Mesangial cell (primary cell): ENCODE results near the gene SARNP. TPM values are rescaled to one million over a fixed set of nuclear protein-coding genes. Genes with fewer than 3 reads are reported as not detected.

ENCODE experiments used
- total RNA-seq: library from RNA; depleted of rRNA; stranded (reverse); fragments of >200 nt; gene quantifications from 2 replicates; pipeline ENCODE4 v1.2.3, GENCODE V29; 2015

The SARNP gene, protein sequence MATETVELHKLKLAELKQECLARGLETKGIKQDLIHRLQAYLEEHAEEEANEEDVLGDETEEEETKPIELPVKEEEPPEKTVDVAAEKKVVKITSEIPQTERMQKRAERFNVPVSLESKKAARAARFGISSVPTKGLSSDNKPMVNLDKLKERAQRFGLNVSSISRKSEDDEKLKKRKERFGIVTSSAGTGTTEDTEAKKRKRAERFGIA
- total RNA-seq = 36.6 and 49.7 TPM in 2 replicates

DNA sequence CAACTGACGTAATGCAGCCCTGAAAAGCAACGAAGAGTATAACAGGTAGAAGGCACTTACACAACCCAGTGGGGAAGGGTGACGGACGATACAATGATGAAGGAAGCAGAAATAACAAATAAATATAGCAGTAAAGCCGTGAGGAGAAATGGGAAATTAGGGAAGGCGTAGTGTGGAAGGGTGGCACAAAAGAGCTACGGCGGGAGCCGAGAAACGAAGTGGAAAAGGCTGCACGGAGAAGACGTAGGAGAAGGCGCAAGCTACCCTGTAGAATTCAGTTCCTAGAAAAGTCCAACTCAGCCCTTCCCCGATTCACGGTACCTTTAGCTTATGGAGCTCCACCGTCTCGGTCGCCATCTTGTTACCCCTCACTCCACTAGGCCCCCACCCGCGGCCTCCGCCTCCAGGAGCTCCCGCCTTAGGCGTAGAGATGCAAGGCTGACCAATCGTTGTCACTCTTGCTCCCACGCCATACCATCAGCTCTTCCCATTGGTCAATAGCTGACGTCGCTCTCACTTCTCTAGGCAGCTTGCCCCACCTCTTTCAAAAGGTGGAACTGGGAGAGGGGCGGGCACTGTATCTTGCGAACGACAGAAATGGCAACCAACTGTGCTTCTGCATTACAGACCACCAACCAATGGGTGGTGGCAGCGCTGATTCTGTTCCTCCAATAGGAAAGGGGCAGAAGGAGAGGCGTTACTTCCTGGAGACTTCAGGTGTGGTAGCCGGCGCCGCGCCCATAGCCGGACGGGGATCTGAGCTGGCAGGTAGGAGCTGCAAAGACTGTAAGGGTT, at the start of gene SARNP, which contains the start of gene ORMDL2:
SARNP (minus strand) TSS at position 380 of the 795 bp plus-strand sequence; CDS start at position 357, 23 bp downstream.
ORMDL2 (plus strand) TSS at position 697 of the 795 bp plus-strand sequence. CDS start 959 bp downstream, outside the sequence.

DNA sequence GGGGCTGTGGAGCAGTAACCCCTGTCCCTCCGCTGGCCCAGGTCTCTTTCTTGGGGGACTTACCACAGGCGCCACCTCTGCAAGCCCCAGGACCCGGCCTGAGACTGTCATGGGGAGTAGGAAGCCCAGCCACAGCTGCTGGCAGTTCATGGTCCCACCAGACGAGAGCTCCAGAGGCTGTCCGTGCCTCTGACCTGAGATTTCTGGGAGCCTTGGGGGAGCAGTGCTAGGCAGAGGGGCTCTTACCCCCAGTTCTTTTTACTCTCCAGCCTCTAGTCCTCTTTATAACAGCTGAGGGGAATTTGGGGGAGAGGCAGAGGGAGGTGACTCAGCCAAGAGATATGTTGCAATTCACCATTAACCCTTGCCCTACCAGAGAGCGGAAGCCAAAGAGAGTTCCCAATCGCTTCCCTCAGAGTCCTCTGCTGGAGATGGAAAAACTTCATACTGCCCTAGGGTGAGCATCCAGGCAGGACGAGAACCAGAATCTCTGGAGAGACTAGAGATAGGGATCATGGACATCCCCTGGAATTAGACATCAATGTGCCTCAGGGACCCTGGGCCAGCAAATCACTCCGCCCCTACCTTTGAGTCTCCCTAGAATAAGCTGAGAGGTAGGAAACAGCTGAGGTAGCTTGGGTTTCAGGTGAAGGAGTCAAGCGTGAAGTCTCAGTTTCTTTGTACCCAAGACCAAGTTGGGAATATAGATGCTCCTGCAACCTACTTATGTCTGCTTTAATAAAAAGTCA, 25.3 kb upstream of the SARNP start, which contains the start of gene MMP19:
MMP19 (minus strand) TSS at position 256 of the 749 bp plus-strand sequence; CDS start at position 150, 106 bp downstream.

DNA sequence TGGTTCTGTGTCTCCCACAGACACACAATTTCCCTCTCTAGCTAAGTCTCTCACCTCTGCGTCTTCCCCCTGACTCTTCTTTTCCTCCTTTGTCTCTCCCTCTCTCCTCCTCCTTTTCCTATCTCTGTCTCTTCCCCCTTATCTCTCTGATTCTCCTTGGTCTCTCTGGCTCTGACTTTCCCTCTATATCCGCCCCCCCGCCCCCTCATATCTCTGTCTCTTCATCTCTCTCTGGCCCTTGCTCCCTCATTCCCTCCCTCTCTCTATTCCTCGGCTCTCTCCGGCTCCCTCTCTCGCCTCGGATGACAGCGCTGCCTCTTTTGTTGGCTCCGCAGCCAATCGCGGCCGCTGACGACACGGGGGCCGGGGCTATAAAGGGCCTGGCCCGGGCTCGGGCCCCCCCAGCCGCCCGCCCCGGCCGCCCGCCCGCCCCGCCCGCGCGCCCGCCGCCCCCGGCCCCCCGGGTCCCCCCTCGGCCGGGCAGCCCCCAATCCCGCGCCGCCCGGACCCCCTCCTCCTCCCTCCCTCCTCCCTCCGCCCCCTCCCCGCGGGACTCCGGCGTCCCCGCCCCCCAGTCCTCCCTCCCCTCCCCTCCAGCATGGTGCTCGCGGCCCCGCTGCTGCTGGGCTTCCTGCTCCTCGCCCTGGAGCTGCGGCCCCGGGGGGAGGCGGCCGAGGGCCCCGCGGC, 74.7 kb downstream of the SARNP start, which contains the start of gene GDF11:
GDF11 (plus strand) TSS at position 404 of the 687 bp plus-strand sequence; CDS start at position 599, 195 bp downstream.

DNA sequence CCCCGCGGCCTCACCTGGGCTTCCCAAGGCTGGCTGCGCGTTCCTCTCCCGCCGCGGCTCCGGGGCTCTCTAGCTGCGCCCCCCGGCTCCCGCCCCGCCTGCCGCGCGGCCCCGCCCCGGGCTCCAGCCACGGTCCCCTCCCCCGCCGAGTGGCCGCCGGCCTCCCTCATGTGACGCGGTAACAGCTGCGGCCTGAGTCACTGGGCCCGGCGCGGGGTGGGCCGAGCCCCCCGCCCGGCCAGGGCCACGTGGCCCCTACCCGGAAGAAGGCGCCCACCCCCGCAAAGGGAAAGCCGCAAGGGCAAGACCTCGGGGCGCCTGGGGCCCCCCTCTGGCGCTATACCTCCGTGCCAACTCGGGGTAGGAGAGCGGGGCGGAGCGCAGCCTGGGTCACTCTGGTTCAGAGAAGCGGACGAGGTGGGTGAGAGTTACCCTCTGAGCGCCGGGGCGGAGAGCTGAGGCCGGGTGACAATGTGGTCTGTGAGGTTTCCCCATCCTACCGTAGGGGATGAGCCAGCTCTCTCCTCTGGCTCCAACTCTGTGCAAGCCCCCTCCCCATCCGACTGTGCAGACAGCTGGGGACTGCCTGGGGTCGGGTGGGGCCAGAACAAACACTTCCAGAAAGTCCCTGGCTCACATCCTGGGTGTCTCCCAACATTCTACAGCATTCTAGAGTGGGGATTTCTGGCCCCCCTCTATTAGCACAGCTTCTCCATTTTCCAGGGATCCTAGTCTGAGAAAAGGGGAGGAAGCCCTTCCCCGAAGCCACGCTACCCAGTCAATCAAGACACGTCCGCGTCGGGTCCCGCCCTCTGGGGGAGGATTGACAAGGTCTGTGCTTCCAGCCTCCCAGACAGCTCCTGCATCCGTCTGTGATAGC, 88.3 kb downstream of the SARNP start, which contains the start of gene CD63:
CD63 (minus strand) TSS at position 71 of the 880 bp plus-strand sequence. CDS start 668 bp downstream, outside the sequence.

DNA sequence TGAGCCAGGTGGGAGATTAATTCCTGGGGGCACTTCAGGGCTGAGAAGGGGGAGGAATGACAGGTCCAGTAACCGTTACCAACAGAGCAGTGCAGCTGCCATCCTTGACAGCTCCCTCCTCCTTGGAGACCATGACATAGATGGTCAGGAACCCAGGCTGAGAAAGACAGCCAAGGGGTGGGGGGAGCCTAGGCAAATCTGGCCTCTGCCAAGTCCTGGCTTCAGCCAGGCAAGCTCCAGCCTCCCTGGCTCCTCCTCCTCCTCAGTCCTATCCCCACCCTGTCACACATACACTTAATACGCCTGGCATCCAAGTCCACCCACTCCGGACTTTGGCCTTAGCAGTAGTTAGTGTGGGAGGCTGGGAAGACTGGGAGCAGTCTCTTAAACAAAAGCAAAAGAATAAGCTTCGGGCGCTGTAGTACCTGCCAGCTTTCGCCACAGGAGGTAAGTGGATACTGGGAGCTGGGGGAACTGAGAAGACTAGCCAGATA, 97.4 kb downstream of the SARNP start, which contains the start of gene RDH5:
RDH5 (plus strand) TSS at position 323 of the 494 bp plus-strand sequence. CDS start 792 bp downstream, outside the sequence.

DNA sequence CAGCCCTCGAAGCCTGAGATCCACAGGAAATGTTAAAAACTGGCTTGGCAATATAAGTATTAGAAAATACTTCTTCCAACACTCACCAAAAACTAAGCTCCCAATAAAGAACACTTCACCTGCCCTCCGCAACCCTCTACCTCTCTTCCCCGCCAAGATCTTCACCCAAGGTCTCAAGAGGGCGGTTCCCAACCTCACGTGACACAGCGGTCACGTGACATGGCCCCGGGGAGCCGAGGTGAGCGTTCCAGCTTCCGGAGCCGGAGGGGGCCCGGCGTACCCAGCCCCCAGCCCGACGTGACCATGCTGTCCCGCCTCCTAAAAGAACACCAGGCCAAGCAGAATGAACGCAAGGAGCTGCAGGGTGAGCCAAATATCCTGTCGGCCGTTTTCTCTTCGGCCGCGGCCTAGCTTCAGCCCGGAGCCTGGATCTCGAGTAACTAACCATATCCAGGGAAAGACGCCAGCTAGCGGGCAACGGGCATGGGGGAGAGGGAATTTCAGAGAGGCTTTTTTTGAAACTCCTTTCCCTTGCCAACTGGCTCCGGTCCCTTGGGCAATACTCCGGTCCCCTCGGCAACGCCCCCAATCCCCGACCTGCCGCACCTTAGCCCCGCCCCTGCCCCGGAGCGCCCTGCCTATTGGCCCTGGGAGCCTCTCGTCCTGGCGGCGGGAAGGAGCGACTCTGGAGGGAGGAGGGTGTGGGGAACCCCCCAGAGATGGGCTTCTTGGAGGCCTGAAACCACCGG, 101.5 kb downstream of the SARNP start, which contains the start of gene BLOC1S1:
BLOC1S1 (plus strand) TSS at position 214 of the 749 bp plus-strand sequence; CDS start at position 220, 6 bp downstream.

DNA sequence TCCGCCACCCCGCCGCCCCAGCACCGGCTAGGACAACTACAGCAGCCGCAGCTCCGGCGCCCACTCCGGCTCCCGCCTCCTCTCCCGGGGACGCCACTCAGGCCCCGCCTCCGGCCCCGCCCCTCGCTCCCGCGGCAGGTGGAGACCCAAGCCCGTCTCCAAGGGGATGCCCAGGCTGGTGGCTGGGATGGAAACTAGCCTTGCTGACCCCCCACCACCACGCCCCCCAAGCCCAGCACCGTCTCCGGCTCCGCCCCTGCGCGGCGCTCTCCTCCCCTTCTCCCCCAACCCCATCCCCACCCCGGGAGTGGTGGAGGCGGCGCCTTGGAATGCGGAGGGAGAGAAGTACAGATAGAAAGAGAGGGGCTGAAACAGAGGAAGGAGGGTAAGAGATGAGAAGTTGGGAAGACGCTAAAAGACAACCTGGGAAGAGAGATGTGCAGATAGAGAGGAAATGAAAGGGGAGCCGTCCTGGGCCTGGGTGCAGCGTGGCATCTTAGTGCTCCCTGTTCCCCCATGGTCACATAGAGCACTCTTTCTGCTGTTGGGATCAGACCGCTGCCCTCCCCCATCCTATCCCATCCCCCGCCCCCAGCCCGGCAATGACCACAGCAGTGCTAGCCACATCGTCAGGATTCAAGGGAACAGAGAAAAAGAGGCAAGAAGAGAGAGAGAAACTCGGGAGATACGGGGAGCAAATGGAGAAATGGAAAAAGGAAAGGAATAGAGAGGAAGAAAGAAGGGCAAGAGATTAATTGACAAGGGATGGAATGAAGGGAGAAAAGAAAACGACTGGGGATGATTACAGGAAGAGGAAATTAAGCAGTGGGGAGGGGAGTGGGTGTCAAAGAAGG, 109.5 kb downstream of the SARNP start, which contains the start of gene ITGA7:
ITGA7 (minus strand) TSS at position 64 of the 854 bp plus-strand sequence. CDS start 222 bp downstream, outside the sequence.

Other genes with a start within 250 kb of the SARNP start
- not detected in 2 replicates for gene OR2AP1, start 245.3 kb downstream of the SARNP start, total RNA-seq
- gene OR10P1, start 180.8 kb downstream of the SARNP start, total RNA-seq = not detected in 2 replicates
- gene ITGA7, start 109.8 kb downstream of the SARNP start, total RNA-seq = 1.8 and 7.1 TPM in 2 replicates
- 160 and 169 TPM in 2 replicates for gene BLOC1S1, start 101.7 kb downstream of the SARNP start, total RNA-seq
- 2.1 and 2.8 TPM in 2 replicates for gene RDH5, start 97.3 kb downstream of the SARNP start, total RNA-seq
- 754 and 976 TPM in 2 replicates for gene CD63, start 88.7 kb downstream of the SARNP start, total RNA-seq
- gene GDF11, start 74.6 kb downstream of the SARNP start, total RNA-seq = 9.8 and 11.3 TPM in 2 replicates
- gene ORMDL2, start 317 bp upstream of the SARNP start, total RNA-seq = 16.4 and 31.3 TPM in 2 replicates
- 32.4 and 41.8 TPM in 2 replicates for gene DNAJC14, start 11.9 kb upstream of the SARNP start, total RNA-seq
- gene MMP19, start 25.2 kb upstream of the SARNP start, total RNA-seq = 0.98 and 3.7 TPM in 2 replicates
- 23.0 and 23.7 TPM in 2 replicates for gene PYM1, start 110.2 kb upstream of the SARNP start, total RNA-seq
- gene DGKA, start 113.4 kb upstream of the SARNP start, total RNA-seq = 31.6 and 34.2 TPM in 2 replicates
- gene PMEL, start 148.3 kb upstream of the SARNP start, total RNA-seq = 1.5 and 6.6 TPM in 2 replicates
- gene CDK2, start 149.1 kb upstream of the SARNP start, total RNA-seq = 11.2 and 54.6 TPM in 2 replicates
- gene RAB5B, start 156.4 kb upstream of the SARNP start, total RNA-seq = 44.3 and 67.1 TPM in 2 replicates
- gene SUOX, start 179.6 kb upstream of the SARNP start, total RNA-seq = 14.5 and 18.4 TPM in 2 replicates
- 4.1 and 5.3 TPM in 2 replicates for gene IKZF4, start 203.3 kb upstream of the SARNP start, total RNA-seq
- gene RPS26, start 224.2 kb upstream of the SARNP start, total RNA-seq = 819 and 1,390 TPM in 2 replicates